ENCODE data around the gene COL13A1. TPM values are rescaled to one million over a fixed set of nuclear protein-coding genes. Genes with fewer than 3 reads are reported as not detected.
A peak's percentile ranks its signal among the peaks of the same experiment; 100 is the strongest.

Gene COL13A1
- total and polyA plus RNA-seq, 2 of the 8 experiments (the other 6 are each of a cell fraction or from before 2014, with no cell fraction given), result 2.6 to 5.2 TPM

- H3K9me3 ChIP-seq (ENCODE audit: insufficient read depth in 2 of 2, low read depth in 1 of 2, low read length in 1 of 2), result no peaks in the 10 kb centered on the region
- no peaks in the 10 kb centered on the region for H3K36me3 ChIP-seq (ENCODE audit: control insufficient read depth in 2 of 4, insufficient read depth in 4 of 4, low read length in 3 of 4)
- no peak overlapping the region for H2AK5ac ChIP-seq (ENCODE audit: low read depth, low read length)
- no peaks in the 10 kb centered on the region for H4K20me1 ChIP-seq (replicated peaks in 1 of 2; ENCODE audit: control insufficient read depth in 1 of 2, insufficient read depth in 2 of 2, low read length in 2 of 2)
- H3K23ac ChIP-seq (ENCODE audit: insufficient read length), result no peak overlapping the region
- DNase-seq (ENCODE audit: low read depth in 1 of 2, low spot score in 2 of 2), result no peak
- no peak for TF ChIP-seq POLR2AphosphoS5 (IDR thresholded peaks at IDR 0.05; ENCODE audit: low read depth, low read length)
- no peak for TF ChIP-seq ATF2 (IDR thresholded peaks at IDR 0.05; ENCODE audit: low read length)
- TF ChIP-seq MAX (IDR thresholded peaks at IDR 0.05), result no peak
- TF ChIP-seq CBX8 (IDR thresholded peaks at IDR 0.05; ENCODE audit: borderline replicate concordance, low read depth, low read length), result no peak
- no peak for TF ChIP-seq CTCF (IDR thresholded peaks at IDR 0.05; ENCODE audit: control extremely low read depth in 1 of 3, insufficient read depth in 1 of 3, low read depth in 1 of 3, low read length in 3 of 3)
- no peak overlapping the region for H3K4me3 ChIP-seq (ENCODE audit: extremely low read depth in 1 of 4, insufficient read depth in 2 of 4, low read depth in 3 of 4, low read length in 4 of 4)
- peak overlapping the region; percentile 26; the same call in 1 of the 2 replicates for H2BK20ac ChIP-seq (ENCODE audit: low read length)
- no peak overlapping the region for H4K5ac ChIP-seq (ENCODE audit: insufficient read length, low read depth, low read length)
- H3K14ac ChIP-seq (ENCODE audit: insufficient read length), result no peak overlapping the region
- no peak overlapping the region for H3K27ac ChIP-seq (ENCODE audit: low read depth, low read length)
- 83% methylated on average over 3 of the region's 3 CpGs; no CpG with 5 or more reads in 1 of the 2 experiments for WGBS, 2 experiments (ENCODE audit: extremely low coverage in 1 of 2, insufficient coverage in 1 of 2, insufficient read length in 1 of 2, insufficient replicate concordance in 2 of 2, low coverage in 1 of 2, low lambda C conversion rate in 2 of 2, missing lambda C conversion rate in 1 of 2)
- ChIA-PET CTCF (ENCODE audit: partially characterized antibody) (interaction anchor here (0.7 to 4.8 kb wide), 18 partner anchors 9 to 269 kb away, joined by 3 to 17 read pairs (median 4); no protein-coding TSS in a partner anchor), POLR2A (ENCODE audit: partially characterized antibody) (interaction anchor here (0.8 to 1.5 kb wide), 3 partner anchors 9 to 269 kb away, joined by 3 to 6 read pairs (median 5); no protein-coding TSS in a partner anchor)
- no peak overlapping the region for H3K56ac ChIP-seq (replicated peaks; ENCODE audit: insufficient read length, low read depth, low read length)
- H2BK5ac ChIP-seq (ENCODE audit: low read depth, low read length), result peak overlapping the region; percentile 72; the same call in 1 of the 2 replicates
- H2BK15ac ChIP-seq (ENCODE audit: low read length), result peak overlapping the region; percentile 10; the same call in 1 of the 2 replicates
- H3K27me3 ChIP-seq (replicated peaks in 1 of 4; ENCODE audit: control insufficient read depth in 3 of 4, extremely low read depth in 1 of 4, insufficient read depth in 3 of 4, low read length in 3 of 4), result no peaks in the 10 kb centered on the region; a peak in 3 of 7 replicates
- H3K79me1 ChIP-seq (ENCODE audit: low read depth, low read length), result no peaks in the 10 kb centered on the region
- no peak for FAIRE-seq
- peaks cover 9 to 48% (median 31%) of the 10 kb centered on the region in 4 experiments for H3K4me1 ChIP-seq (replicated peaks in 1 of 4; ENCODE audit: control insufficient read depth in 3 of 4, insufficient read depth in 4 of 4, low read length in 3 of 4)
- H3K79me2 ChIP-seq (ENCODE audit: control insufficient read depth in 1 of 2, insufficient read depth in 2 of 2, low read length in 2 of 2), result no peaks in the 10 kb centered on the region
- H3K23me2 ChIP-seq (ENCODE audit: low read depth, low read length), result peaks cover 2% of the 10 kb centered on the region; the same call in 1 of the 2 replicates
- no peak overlapping the region for H4K8ac ChIP-seq (ENCODE audit: extremely low read depth, insufficient read depth, low read length)
- no peak overlapping the region for H2AFZ ChIP-seq (ENCODE audit: low read length)
- peak overlapping the region; percentile 52; the same call in 1 of the 2 replicates for H2BK12ac ChIP-seq (ENCODE audit: low read depth, low read length)
- H3K9ac ChIP-seq (replicated peaks in 1 of 4; ENCODE audit: extremely low read depth in 1 of 4, low read depth in 3 of 4, low read length in 3 of 4), result no peak overlapping the region
- peak overlapping the region; percentile 58 for H4K91ac ChIP-seq (replicated peaks; ENCODE audit: insufficient read length, low read length)
- H2BK120ac ChIP-seq (replicated peaks; ENCODE audit: low read depth, low read length), result no peak overlapping the region
- peak overlapping the region; percentile 85 for H3K18ac ChIP-seq (ENCODE audit: extremely low read depth, low read length)
- H3K4me2 ChIP-seq (ENCODE audit: insufficient read depth in 1 of 2, low read depth in 2 of 2, low read length in 2 of 2), result no peak overlapping the region; a peak in 1 of 4 replicates
- no peak overlapping the region for H3K4ac ChIP-seq (replicated peaks; ENCODE audit: insufficient read length, low read depth, low read length)
Measured at GRCh38 chr10:69876931-69877330, 75.2 kb downstream of the COL13A1 start.

Data from H1 (cell line).